ENCODE data around the gene PRM2. TPM values are rescaled to one million over a fixed set of nuclear protein-coding genes. Genes with fewer than 3 reads are reported as not detected.
A peak's percentile ranks its signal among the peaks of the same experiment; 100 is the strongest.

The PRM2 gene
- total RNA-seq, 1 donor from 2014 or later, result not detected

GRCh38 chr16:11298143-11298900, 22.0 kb upstream of the PRM2 start:
- intact Hi-C loops (cut with DNase I), result no loop called here
- H3K27me3 ChIP-seq, result no peaks in the 10 kb centered on the region
- no peaks in the 10 kb centered on the region for H3K36me3 ChIP-seq
- DNase-seq (ENCODE audit: extremely low spot score in 2 of 2), result no peak
- TF ChIP-seq POLR2AphosphoS5 (IDR thresholded peaks at IDR 0.05; ENCODE audit: insufficient read depth in 1 of 2, low read depth in 1 of 2), result no peak
- no peak overlapping the region for H3K4me3 ChIP-seq
- peaks cover 17% of the 10 kb centered on the region for H3K4me1 ChIP-seq
- no peak overlapping the region for H3K27ac ChIP-seq
- no peaks in the 10 kb centered on the region for H3K9me3 ChIP-seq

- TF ChIP-seq POLR2AphosphoS5 (IDR thresholded peaks at IDR 0.05; ENCODE audit: insufficient read depth in 1 of 2, low read depth in 1 of 2) (peak in 1 of 2 donors; percentile 51), POLR2A (IDR thresholded peaks at IDR 0.05) (no peak)
- DNase-seq (ENCODE audit: extremely low spot score in 2 of 2), result no peak
- Histone ChIP-seq H3K4me3 (peak overlapping the region in 1 of 2 donors; percentile 9), H3K4me1 (peaks cover 17% of the 10 kb centered on the region), H3K36me3 (no peaks in the 10 kb centered on the region), H3K9me3 (no peaks in the 10 kb centered on the region), H3K27ac (no peak overlapping the region), H3K27me3 (no peaks in the 10 kb centered on the region)
- intact Hi-C loops (cut with DNase I), result no loop called here
Measured at GRCh38 chr16:11297492-11298142, 21.3 kb upstream of the PRM2 start.

GRCh38 chr16:11296706-11297491, 20.6 kb upstream of the PRM2 start:
- no peak for DNase-seq (ENCODE audit: extremely low spot score in 2 of 2)
- intact Hi-C loops (cut with DNase I), result no loop called here
- H3K27me3 ChIP-seq, result no peaks in the 10 kb centered on the region
- TF ChIP-seq POLR2A (IDR thresholded peaks at IDR 0.05), result no peak
- TF ChIP-seq CTCF (IDR thresholded peaks at IDR 0.05), result no peak
- TF ChIP-seq POLR2AphosphoS5 (IDR thresholded peaks at IDR 0.05; ENCODE audit: insufficient read depth in 1 of 2, low read depth in 1 of 2), result peak in 1 of 2 donors; percentile 37
- no peak overlapping the region for H3K27ac ChIP-seq
- H3K4me3 ChIP-seq, result peak overlapping the region in 1 of 2 donors; percentile 9
- H3K4me1 ChIP-seq, result peaks cover 17% of the 10 kb centered on the region
- H3K36me3 ChIP-seq, result no peaks in the 10 kb centered on the region
- no peaks in the 10 kb centered on the region for H3K9me3 ChIP-seq

GRCh38 chr16:11296351-11296705, 20.0 kb upstream of the PRM2 start:
- no peak overlapping the region for H3K27ac ChIP-seq
- DNase-seq (ENCODE audit: extremely low spot score in 2 of 2), result no peak

GRCh38 chr16:11295672-11296071, 19.4 kb upstream of the PRM2 start:
- no peaks in the 10 kb centered on the region for H3K27me3 ChIP-seq
- no peaks in the 10 kb centered on the region for H3K36me3 ChIP-seq
- TF ChIP-seq POLR2A (IDR thresholded peaks at IDR 0.05) (no peak), POLR2AphosphoS5 (IDR thresholded peaks at IDR 0.05; ENCODE audit: insufficient read depth in 1 of 2, low read depth in 1 of 2) (no peak)
- no peak overlapping the region for H3K27ac ChIP-seq
- DNase-seq (ENCODE audit: extremely low spot score in 2 of 2), result no peak
- peaks cover 17% of the 10 kb centered on the region for H3K4me1 ChIP-seq
- H3K9me3 ChIP-seq, result no peaks in the 10 kb centered on the region
- no peak overlapping the region for H3K4me3 ChIP-seq
- intact Hi-C loops (cut with DNase I), result no loop called here

More at GRCh38 chr16:11296351-11296705, 20.0 kb upstream of the PRM2 start:
- Histone ChIP-seq H3K9me3 (no peaks in the 10 kb centered on the region), H3K27me3 (no peaks in the 10 kb centered on the region), H3K4me1 (peaks cover 17% of the 10 kb centered on the region), H3K36me3 (no peaks in the 10 kb centered on the region), H3K4me3 (no peak overlapping the region)
- intact Hi-C loops (cut with DNase I), result no loop called here
- no peak for TF ChIP-seq POLR2A (IDR thresholded peaks at IDR 0.05)

- H3K4me3 ChIP-seq, result no peak overlapping the region
- TF ChIP-seq POLR2AphosphoS5 (IDR thresholded peaks at IDR 0.05; ENCODE audit: insufficient read depth in 1 of 2, low read depth in 1 of 2), result no peak
- TF ChIP-seq POLR2A (IDR thresholded peaks at IDR 0.05), result no peak
- TF ChIP-seq CTCF (IDR thresholded peaks at IDR 0.05), result no peak
- intact Hi-C loops (cut with DNase I), result no loop called here
- H3K27me3 ChIP-seq, result no peaks in the 10 kb centered on the region
- H3K4me1 ChIP-seq, result peaks cover 7% of the 10 kb centered on the region
- no peaks in the 10 kb centered on the region for H3K36me3 ChIP-seq
- H3K27ac ChIP-seq, result no peak overlapping the region
- no peaks in the 10 kb centered on the region for H3K9me3 ChIP-seq
- no peak for DNase-seq (ENCODE audit: extremely low spot score in 2 of 2)
Measured at GRCh38 chr16:11292076-11292748, 15.9 kb upstream of the PRM2 start.
